Measurements from ENCODE around the gene TBX10.
"Not testable (repeated sequence)": the region's sequence is repeated elsewhere in the genome, so short reads cannot be mapped to it uniquely, and the experiment has no call there.

TBX10 gene

DNA sequence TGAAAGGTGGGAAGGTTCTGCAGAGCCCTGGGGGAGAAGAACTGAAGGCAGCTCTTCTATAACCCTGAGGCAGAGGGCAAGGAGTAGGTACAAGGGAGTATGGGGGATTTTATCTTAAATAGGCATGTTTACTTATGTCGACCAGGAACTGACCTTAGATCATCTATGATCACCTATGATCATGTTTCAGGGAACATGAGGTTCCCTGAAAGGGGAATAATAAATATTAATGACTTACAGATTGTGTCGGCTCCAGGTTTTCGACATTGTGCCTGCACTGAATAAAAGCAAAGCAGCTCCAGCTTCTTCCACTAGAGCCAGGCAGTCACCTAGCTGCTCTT lies 46.0 kb downstream of the TBX10 start:
- no peak for DNase-seq

DNA sequence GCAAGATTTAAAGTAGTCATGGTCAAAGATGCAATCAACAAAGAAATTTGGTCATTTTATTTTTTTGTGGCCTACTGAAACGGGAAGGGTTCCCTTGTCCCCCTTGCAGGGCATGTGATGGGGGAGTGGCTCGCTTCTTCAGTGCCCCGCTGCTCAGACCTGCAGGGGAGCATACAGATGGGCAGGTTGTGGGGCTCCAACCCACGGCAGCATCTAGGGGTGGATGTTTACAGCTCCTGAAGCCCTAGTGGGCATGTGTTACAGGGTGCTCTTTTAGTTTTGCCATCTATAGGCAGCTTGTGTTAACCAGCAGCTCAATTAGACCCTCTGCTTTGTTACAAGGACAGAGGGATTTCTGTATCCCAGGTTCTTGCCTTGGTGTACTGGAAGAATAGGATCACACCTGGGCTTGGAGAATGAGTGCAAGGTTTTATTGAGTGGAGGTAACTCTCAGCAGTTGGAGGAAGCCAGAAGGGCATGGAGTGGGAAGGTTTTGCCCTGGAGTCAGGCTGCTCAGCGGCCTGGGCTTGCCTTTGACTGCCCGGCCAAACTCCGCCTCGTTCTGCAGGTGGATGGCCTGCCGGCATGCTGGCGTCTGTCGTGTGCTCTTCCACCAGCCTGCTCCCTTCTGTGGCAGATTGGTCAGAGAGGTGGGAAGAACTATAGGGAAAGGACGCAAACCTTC lies 46.5 kb downstream of the TBX10 start:
- no peak for DNase-seq

DNA sequence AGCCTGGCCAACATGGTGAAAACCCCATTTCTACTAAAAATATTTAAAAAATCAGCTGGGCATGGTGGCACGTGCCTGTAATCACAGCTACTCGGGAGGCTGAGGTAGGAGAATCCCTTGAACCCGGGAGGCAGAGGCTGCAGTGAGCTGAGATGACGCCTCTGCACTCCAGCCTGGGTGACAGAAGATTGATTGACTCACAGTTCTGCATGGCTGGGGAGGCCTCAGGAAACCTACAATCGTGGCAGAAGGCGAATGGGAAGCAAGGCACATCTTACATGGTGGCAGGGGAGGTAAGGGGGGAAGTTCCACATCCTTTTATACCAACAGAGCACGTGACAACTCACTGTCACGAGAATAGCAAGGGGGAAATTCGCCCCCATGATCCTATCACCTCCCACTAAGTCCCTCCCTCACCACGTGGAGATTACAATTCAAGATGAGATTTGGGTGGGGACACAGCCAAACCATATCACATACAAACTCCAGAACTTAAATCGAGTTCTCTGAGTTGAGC lies 50.6 kb downstream of the TBX10 start:
- DNase-seq, result not testable (repeated sequence)

DNA sequence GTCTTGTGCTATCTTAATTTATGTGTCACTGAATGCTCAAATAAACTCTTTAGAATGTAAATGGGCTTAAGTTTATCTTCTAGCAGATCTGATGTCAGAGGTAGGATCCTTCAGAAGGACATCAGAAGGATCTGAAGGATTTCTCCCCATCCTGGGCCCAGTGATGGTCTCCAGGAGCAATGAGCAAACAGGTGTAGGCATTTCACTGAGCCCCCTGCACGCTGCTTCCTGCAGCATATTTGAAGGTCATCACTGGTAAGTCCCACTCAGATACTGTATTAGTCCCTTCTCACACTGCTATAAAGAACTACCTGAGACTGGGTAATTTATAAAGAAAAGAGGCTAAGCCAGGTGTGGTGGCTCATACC lies 51.4 kb downstream of the TBX10 start:
- no peak for DNase-seq

DNA sequence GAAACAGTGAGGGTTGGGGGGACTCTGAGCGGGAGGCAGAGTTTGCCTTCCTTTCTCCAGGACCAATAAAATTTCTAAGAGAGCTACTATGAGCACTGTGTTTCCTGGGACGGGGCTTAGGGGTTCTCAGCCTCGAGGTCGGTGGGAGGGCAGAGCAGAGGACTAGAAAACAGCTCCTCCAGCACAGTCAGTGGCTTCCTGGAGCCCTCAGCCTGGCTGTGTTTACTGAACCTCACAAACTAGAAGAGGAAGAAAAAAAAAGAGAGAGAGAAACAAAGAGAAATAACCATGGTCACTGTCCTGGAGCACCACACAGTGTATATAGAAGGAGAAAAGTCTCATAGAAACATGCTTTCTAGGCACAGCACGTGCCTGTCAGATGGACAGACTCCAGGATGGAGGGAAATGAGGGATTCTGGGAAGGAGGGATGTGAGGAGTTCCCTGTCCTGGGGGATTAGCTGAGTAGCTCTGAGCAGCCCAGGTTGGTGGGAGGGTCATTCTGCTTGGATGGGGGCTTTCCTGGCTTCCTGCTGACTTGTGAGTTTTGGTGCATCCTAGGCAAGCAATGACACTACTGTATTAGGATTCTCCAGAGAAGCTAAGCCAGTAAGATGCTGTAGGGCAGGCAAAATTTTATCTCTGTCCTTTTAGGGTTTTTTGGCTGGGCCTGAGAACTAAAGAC lies 52.9 kb downstream of the TBX10 start:
- DNase-seq, result no peak

DNA sequence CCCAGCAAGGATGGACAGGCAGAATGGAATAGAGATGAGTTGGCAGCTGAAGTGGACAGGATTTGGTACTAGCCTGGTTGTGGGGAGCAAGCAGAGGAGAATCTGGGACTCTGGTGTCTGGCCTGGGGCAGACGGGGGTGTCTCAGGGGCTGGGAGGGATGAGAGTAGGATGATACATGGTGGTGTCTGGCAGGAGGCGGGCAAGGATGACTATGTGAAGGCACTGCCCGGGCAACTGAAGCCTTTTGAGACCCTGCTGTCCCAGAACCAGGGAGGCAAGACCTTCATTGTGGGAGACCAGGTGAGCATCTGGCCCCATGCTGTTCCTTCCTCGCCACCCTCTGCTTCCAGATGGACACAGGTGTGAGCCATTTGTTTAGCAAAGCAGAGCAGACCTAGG lies 53.7 kb downstream of the TBX10 start:
- DNase-seq, result no peak

DNA sequence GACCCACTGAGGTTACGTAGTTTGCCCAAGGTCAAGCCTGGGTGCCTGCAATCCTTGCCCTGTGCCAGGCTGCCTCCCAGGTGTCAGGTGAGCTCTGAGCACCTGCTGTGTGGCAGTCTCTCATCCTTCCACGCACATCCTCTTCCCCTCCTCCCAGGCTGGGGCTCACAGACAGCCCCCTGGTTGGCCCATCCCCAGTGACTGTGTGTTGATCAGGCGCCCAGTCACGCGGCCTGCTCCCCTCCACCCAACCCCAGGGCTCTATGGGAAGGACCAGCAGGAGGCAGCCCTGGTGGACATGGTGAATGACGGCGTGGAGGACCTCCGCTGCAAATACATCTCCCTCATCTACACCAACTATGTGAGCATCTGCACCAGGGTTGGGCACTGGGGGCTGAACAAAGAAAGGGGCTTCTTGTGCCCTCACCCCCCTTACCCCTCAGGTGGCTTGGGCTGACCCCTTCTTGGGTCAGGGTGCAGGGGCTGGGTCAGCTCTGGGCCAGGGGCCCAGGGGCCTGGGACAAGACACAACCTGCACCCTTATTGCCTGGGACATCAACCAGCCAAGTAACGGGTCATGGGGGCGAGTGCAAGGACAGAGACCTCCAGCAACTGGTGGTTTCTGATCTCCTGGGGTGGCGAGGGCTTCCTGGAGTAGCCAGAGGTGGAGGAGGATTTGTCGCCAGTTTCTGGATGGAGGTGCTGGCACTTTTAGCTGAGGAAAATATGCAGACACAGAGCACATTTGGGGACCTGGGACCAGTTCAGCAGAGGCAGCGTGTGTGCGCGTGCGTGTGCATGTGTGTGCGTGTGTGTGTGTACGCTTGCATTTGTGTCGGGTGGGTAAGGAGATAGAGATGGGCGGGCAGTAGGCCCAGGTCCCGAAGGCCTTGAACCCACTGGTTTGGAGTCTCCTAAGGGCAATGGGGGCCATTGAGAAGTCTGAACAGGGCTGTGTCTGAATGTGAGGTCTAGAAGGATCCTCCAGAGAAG lies 54.4 kb downstream of the TBX10 start:
- no peak for DNase-seq

DNA sequence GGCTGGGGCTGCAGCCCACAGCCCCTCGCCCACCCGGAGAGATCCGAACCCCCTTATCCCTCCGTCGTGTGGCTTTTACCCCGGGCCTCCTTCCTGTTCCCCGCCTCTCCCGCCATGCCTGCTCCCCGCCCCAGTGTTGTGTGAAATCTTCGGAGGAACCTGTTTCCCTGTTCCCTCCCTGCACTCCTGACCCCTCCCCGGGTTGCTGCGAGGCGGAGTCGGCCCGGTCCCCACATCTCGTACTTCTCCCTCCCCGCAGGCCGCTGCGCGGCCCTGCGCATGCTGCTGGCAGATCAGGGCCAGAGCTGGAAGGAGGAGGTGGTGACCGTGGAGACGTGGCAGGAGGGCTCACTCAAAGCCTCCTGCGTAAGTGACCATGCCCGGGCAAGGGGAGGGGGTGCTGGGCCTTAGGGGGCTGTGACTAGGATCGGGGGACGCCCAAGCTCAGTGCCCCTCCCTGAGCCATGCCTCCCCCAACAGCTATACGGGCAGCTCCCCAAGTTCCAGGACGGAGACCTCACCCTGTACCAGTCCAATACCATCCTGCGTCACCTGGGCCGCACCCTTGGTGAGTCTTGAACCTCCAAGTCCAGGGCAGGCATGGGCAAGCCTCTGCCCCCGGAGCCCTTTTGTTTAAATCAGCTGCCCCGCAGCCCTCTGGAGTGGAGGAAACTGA lies 55.2 kb downstream of the TBX10 start:
- DNase-seq, result no peak

DNA sequence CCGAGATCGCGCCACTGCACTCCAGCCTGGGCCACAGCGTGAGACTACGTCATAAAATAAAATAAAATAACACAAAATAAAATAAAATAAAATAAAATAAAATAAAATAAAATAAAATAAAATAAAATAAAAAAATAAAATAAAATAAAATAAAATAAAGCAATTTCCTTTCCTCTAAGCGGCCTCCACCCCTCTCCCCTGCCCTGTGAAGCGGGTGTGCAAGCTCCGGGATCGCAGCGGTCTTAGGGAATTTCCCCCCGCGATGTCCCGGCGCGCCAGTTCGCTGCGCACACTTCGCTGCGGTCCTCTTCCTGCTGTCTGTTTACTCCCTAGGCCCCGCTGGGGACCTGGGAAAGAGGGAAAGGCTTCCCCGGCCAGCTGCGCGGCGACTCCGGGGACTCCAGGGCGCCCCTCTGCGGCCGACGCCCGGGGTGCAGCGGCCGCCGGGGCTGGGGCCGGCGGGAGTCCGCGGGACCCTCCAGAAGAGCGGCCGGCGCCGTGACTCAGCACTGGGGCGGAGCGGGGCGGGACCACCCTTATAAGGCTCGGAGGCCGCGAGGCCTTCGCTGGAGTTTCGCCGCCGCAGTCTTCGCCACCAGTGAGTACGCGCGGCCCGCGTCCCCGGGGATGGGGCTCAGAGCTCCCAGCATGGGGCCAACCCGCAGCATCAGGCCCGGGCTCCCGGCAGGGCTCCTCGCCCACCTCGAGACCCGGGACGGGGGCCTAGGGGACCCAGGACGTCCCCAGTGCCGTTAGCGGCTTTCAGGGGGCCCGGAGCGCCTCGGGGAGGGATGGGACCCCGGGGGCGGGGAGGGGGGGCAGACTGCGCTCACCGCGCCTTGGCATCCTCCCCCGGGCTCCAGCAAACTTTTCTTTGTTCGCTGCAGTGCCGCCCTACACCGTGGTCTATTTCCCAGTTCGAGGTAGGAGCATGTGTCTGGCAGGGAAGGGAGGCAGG lies 56.0 kb downstream of the TBX10 start, which contains the start of gene GSTP1:
GSTP1 (plus strand) TSS at position 566 of the 958 bp plus-strand sequence; CDS start at position 598, 32 bp downstream.
- no peak for DNase-seq

DNA sequence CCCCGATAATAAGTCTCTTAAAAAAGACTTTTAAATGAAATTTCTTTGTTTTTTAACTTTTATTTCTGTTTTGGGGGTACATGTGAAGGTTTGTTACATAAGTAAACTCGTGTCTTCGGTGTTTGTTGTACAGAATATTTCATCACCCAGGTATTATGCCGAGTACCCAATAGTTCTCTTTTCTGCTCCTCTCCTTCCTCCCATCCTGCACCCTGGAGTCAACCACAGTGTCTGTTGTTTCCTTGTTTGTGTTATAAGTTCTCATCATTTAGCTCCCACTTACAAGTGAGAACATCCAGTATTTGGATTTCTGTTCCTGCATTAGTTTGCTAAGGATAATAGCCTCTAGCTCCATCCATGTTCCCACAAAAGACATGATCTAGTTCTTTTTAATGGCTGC lies 57.6 kb downstream of the TBX10 start:
- no peak for DNase-seq

DNA sequence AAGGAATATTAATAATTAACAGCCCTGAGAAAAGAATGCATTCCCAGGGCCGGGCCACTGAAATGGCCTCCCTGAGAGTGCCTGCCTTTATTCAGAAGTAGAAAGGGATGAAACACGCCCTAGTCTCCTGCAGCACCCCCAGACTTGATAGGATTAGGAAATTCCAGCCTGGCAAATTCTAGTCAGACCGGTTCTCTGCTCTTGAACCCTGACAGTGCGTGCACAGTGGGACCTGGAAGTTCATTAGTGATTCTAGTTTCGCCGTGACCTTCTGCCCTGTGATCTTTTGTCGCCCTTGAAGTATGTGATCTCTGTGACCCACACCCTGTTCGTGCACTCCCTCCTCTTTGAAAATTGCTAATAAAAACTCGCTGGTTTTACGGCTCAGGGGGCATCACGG lies 58.1 kb downstream of the TBX10 start:
- no peak for DNase-seq
